Calu3 (cell line): ENCODE measurements around the gene PER1. TPM values are rescaled to one million over a fixed set of nuclear protein-coding genes. Genes with fewer than 3 reads are reported as not detected.

Experiments
- BruUV-seq: library from RNA; stranded (reverse); fragments of 400-500 nt; replicated peaks from 2 replicates; lab custom pipeline; 2021; lab: Mats Ljungman, UMichigan
- CTCF ChIA-PET: fragments of 300-600 bp; sonication (Branson Sonifier 250); formaldehyde crosslinking; loops from one replicate; lab custom pipeline; 2022; ENCODE audit warnings: antibody characterized with exemption; lab: Charles Lee
- DNase-seq: peaks from one replicate; pipeline ENCODE4 v3.0.0; 2022
- H3K27ac Mint-ChIP-seq: one replicate; pipeline ENCODE4 v1.8.0; 2022; ENCODE audit warnings: mixed read lengths; ENCODE audit not compliant: unreplicated experiment
- H3K27me3 Mint-ChIP-seq: one replicate; pipeline ENCODE4 v1.8.0; 2022; ENCODE audit warnings: mixed read lengths; ENCODE audit not compliant: unreplicated experiment
- H3K36me3 Mint-ChIP-seq: one replicate; pipeline ENCODE4 v1.8.0; 2022; ENCODE audit warnings: mild to moderate bottlenecking, moderate library complexity, mixed read lengths; ENCODE audit not compliant: insufficient read depth, unreplicated experiment
- H3K4me1 Mint-ChIP-seq: one replicate; pipeline ENCODE4 v1.8.0; 2022; ENCODE audit warnings: mild to moderate bottlenecking, low read depth, mixed read lengths; ENCODE audit not compliant: unreplicated experiment
- H3K4me3 Mint-ChIP-seq: one replicate; pipeline ENCODE4 v1.8.0; 2022; ENCODE audit warnings: mild to moderate bottlenecking, low read depth, moderate library complexity, mixed read lengths; ENCODE audit not compliant: unreplicated experiment
- H3K9me3 Mint-ChIP-seq: one replicate; pipeline ENCODE4 v1.8.0; 2022; ENCODE audit warnings: low read depth, mixed read lengths; ENCODE audit not compliant: unreplicated experiment
- CTCF ChIP-seq: fragments of 200-600 bp; IDR thresholded peaks from one replicate; pipeline ENCODE4 v1.8.0; 2022; ENCODE audit warnings: antibody characterized with exemption; ENCODE audit not compliant: unreplicated experiment
- intact Hi-C: fragments of 100-400 bp; cut with micrococcal nuclease; formaldehyde crosslinking; loops from one replicate; pipeline ENCODE4 v1.10.0; 2022; ENCODE audit not compliant: unreplicated experiment
- total RNA-seq: library from RNA; stranded (reverse); gene quantifications from 2 replicates; pipeline ENCODE4 v1.2.3, GENCODE V29; 2022

Gene PER1
- total RNA-seq, 1 experiment from 2014 or later, result 16.1 TPM

GRCh38 chr17:8122924-8123694 is 29.1 kb downstream of the PER1 start:
- intact Hi-C loops, result loop anchor here (5.0 kb wide), 1 partner anchor 34 kb away; no protein-coding TSS in a partner anchor
- Mint-ChIP-seq H3K36me3 (peaks cover 57% of the 10 kb centered on the region), H3K9me3 (no peaks in the 10 kb centered on the region), H3K27me3 (peaks cover 68% of the 10 kb centered on the region), H3K4me3 (peak overlapping the region; percentile 91), H3K4me1 (peaks cover 64% of the 10 kb centered on the region), H3K27ac (peak overlapping the region; percentile 48)
- no peak for DNase-seq
- no TSS peak for BruUV-seq
- CTCF ChIA-PET, result no interaction called here
- no peak for TF ChIP-seq CTCF

- intact Hi-C loops, result loop anchor here (5.0 kb wide), 1 partner anchor 35 kb away; no protein-coding TSS in a partner anchor
- BruUV-seq, result no TSS peak
- Mint-ChIP-seq H3K4me3 (peak overlapping the region; percentile 91), H3K4me1 (peaks cover 67% of the 10 kb centered on the region), H3K9me3 (no peaks in the 10 kb centered on the region), H3K27me3 (peaks cover 64% of the 10 kb centered on the region), H3K27ac (no peak overlapping the region), H3K36me3 (peaks cover 63% of the 10 kb centered on the region)
- TF ChIP-seq CTCF, result no peak
- no peak for DNase-seq
- CTCF ChIA-PET, result interaction anchor here (0.8 kb wide), 1 partner anchor 70 kb away, joined by 3 read pairs; no protein-coding TSS in a partner anchor
Measured at GRCh38 chr17:8122422-8122923, 29.7 kb downstream of the PER1 start.

GRCh38 chr17:8121681-8122421 is 30.4 kb downstream of the PER1 start:
- H3K9me3 Mint-ChIP-seq, result no peaks in the 10 kb centered on the region
- H3K27me3 Mint-ChIP-seq, result peaks cover 58% of the 10 kb centered on the region
- TF ChIP-seq CTCF, result peak; percentile 59
- peaks cover 60% of the 10 kb centered on the region for H3K36me3 Mint-ChIP-seq
- no TSS peak for BruUV-seq
- peak; percentile 86 for DNase-seq
- intact Hi-C loops, result loop anchor here (5.0 kb wide), 1 partner anchor 35 kb away; no protein-coding TSS in a partner anchor
- no peak overlapping the region for H3K27ac Mint-ChIP-seq
- peaks cover 61% of the 10 kb centered on the region for H3K4me1 Mint-ChIP-seq
- CTCF ChIA-PET, result interaction anchor here (0.6 to 0.8 kb wide), 4 partner anchors 19 to 70 kb away, joined by 3 to 4 read pairs (median 3); no protein-coding TSS in a partner anchor
- peak overlapping the region; percentile 91 for H3K4me3 Mint-ChIP-seq

GRCh38 chr17:8121407-8121680 is 30.9 kb downstream of the PER1 start:
- H3K27me3 Mint-ChIP-seq, result peaks cover 56% of the 10 kb centered on the region
- H3K4me3 Mint-ChIP-seq, result peak overlapping the region; percentile 91
- peaks cover 56% of the 10 kb centered on the region for H3K4me1 Mint-ChIP-seq
- intact Hi-C loops, result loop anchor here (5.0 kb wide), 1 partner anchor 36 kb away; no protein-coding TSS in a partner anchor
- no peak for DNase-seq
- H3K9me3 Mint-ChIP-seq, result no peaks in the 10 kb centered on the region
- peaks cover 59% of the 10 kb centered on the region for H3K36me3 Mint-ChIP-seq
- BruUV-seq, result no TSS peak
- H3K27ac Mint-ChIP-seq, result peak overlapping the region; percentile 98
- CTCF ChIA-PET, result no interaction called here
- TF ChIP-seq CTCF, result no peak
